T-helper 17 cell (primary cell): ENCODE results near the gene FFAR3. TPM values are rescaled to one million over a fixed set of nuclear protein-coding genes. Genes with fewer than 3 reads are reported as not detected.
"Not testable (repeated sequence)": the region's sequence is repeated elsewhere in the genome, so short reads cannot be mapped to it uniquely, and the experiment has no call there.

Experiments used
- ATAC-seq: fragments of 150-1000 bp; cut with Tn5 transposase; 2 replicates; pipeline ENCODE4 v1.10.0; 2021; ENCODE audit warnings: mild to moderate bottlenecking, moderate library complexity
- DNase-seq, 3 donors: peaks; one replicate each; pipeline versions ENCODE4 v3.0.0 to v3.0.0-alpha.2; 2020 to 2021
- H3K9me3 ChIP-seq: one replicate; pipeline ENCODE4 v1.7.0; 2013; ENCODE audit warnings: low read length, mild to moderate bottlenecking; ENCODE audit not compliant: control insufficient read depth, poor library complexity, severe bottlenecking
- H3K27ac Mint-ChIP-seq: one replicate; pipeline ENCODE4 v1.8.0; 2022; ENCODE audit warnings: mild to moderate bottlenecking, moderate library complexity, mixed read lengths
- H3K27me3 Mint-ChIP-seq: one replicate; pipeline ENCODE4 v1.8.0; 2022; ENCODE audit warnings: mixed read lengths
- H3K36me3 Mint-ChIP-seq: one replicate; pipeline ENCODE4 v1.8.0; 2022; ENCODE audit warnings: low read depth, mixed read lengths
- H3K4me1 Mint-ChIP-seq: one replicate; pipeline ENCODE4 v1.8.0; 2022; ENCODE audit warnings: mild to moderate bottlenecking, mixed read lengths
- H3K4me3 Mint-ChIP-seq: one replicate; pipeline ENCODE4 v1.8.0; 2022; ENCODE audit warnings: mild to moderate bottlenecking, moderate library complexity, mixed read lengths
- total RNA-seq, 4 donors: library from RNA in 2 of 4; stranded (reverse) in 2 of 4; gene quantifications; one replicate each; pipeline ENCODE4 v1.2.3 and lab custom pipeline; 2022 to 2026

The FFAR3 gene
- total RNA-seq, 2 donors from 2014 or later = 0.70 to 0.78 TPM

DNA sequence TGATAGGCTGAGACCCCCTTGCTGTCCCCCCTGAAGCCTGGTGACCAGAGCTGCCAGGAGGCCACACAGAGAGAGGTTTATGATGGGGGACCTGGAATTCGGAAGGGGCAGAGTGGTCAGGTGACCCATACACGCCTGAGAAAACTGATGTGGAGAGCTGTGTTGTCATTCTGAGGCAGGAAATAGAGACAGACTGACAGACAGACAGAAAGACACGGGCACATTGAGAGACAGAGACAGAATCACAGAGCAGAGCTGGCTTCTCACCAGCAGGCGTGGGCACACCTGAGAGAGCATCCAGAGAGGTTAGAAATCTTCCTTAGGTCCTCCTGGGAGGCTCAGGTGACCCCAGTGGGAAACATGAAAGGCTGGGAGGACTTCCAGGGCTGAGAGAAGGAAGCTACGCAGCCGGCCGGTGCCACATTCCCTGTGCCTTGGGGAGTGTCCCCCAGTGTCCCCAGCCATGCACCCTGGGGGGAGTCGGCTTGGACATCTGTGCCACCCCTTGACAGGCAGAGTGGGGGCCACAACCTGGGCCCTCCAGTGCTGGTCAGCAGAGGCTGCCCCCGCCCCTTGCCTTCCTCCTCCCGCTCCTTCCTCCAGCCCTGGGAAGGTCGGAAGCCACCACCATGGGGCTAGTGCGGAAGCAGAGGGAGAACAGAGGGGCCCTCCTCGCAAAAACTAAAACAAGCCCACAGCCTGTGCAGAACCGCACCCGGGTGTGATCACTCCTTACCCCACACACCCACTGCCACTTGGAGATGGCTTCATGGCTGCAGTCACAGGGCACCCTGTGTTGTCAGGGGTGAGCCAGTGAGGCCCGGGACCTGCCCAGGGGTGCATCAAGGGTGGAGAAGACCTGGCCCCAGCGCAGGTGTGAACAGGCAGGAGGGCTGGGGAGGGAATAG is 8.4 kb upstream of the FFAR3 start:
- Mint-ChIP-seq H3K27me3 (peaks cover 14% of the 10 kb centered on the region), H3K4me1 (peaks cover 31% of the 10 kb centered on the region), H3K4me3 (no peak overlapping the region), H3K36me3 (no peaks in the 10 kb centered on the region), H3K27ac (peak overlapping the region; percentile 83)
- H3K9me3 ChIP-seq = no peaks in the 10 kb centered on the region
- ATAC-seq (no peak), DNase-seq (peak in 1 of 3 donors; percentile 3)

DNA sequence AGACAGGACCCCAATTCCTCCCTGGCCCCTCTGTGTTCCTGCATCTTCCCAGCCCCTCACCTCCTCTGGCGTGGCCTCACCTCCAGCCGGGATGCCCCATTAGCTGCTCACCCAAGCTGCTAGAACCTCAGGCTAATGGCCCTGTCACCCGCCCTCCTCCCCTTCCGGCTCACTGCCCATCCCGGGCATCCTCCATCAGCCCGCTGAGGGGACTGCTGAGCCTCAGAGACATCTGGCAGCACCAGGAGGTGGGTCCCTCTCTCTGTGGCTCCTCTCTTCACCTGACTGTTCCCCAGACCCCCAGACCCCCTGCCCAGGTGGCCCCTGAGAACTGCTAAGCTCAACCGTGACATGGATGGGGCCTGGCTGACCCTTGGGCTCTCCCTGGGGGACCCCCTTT is 7.7 kb upstream of the FFAR3 start:
- peaks cover 30% of the 10 kb centered on the region for H3K4me1 Mint-ChIP-seq
- no peak for ATAC-seq
- no peaks in the 10 kb centered on the region for H3K9me3 ChIP-seq
- no peak overlapping the region for H3K27ac Mint-ChIP-seq
- no peaks in the 10 kb centered on the region for H3K36me3 Mint-ChIP-seq
- peaks cover 12% of the 10 kb centered on the region for H3K27me3 Mint-ChIP-seq
- no peak overlapping the region for H3K4me3 Mint-ChIP-seq
- DNase-seq = no peak

DNA sequence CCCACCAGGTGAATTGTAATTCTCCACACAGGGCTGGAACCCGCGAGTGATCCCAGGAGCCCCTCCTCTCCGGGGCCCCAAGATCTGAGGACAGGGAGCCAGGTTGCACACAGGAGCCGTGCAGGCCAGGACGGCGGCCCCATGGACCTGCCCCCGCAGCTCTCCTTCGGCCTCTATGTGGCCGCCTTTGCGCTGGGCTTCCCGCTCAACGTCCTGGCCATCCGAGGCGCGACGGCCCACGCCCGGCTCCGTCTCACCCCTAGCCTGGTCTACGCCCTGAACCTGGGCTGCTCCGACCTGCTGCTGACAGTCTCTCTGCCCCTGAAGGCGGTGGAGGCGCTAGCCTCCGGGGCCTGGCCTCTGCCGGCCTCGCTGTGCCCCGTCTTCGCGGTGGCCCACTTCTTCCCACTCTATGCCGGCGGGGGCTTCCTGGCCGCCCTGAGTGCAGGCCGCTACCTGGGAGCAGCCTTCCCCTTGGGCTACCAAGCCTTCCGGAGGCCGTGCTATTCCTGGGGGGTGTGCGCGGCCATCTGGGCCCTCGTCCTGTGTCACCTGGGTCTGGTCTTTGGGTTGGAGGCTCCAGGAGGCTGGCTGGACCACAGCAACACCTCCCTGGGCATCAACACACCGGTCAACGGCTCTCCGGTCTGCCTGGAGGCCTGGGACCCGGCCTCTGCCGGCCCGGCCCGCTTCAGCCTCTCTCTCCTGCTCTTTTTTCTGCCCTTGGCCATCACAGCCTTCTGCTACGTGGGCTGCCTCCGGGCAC is 6.7 kb upstream of the FFAR3 start:
- peak in 1 of 3 donors; percentile 3 for DNase-seq
- ATAC-seq = no peak
- Mint-ChIP-seq H3K4me1 (peaks cover 22% of the 10 kb centered on the region), H3K4me3 (no peak overlapping the region), H3K36me3 (peaks cover 2% of the 10 kb centered on the region), H3K27me3 (peaks cover 4% of the 10 kb centered on the region), H3K27ac (no peak overlapping the region)
- H3K9me3 ChIP-seq = no peaks in the 10 kb centered on the region

DNA sequence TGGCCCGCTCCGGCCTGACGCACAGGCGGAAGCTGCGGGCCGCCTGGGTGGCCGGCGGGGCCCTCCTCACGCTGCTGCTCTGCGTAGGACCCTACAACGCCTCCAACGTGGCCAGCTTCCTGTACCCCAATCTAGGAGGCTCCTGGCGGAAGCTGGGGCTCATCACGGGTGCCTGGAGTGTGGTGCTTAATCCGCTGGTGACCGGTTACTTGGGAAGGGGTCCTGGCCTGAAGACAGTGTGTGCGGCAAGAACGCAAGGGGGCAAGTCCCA is 6.1 kb upstream of the FFAR3 start:
- DNase-seq = no peak
- Mint-ChIP-seq H3K27me3 (peaks cover 4% of the 10 kb centered on the region), H3K36me3 (peaks cover 2% of the 10 kb centered on the region), H3K27ac (no peak overlapping the region), H3K4me3 (no peak overlapping the region), H3K4me1 (peaks cover 17% of the 10 kb centered on the region)
- H3K9me3 ChIP-seq = no peaks in the 10 kb centered on the region
- no peak for ATAC-seq

DNA sequence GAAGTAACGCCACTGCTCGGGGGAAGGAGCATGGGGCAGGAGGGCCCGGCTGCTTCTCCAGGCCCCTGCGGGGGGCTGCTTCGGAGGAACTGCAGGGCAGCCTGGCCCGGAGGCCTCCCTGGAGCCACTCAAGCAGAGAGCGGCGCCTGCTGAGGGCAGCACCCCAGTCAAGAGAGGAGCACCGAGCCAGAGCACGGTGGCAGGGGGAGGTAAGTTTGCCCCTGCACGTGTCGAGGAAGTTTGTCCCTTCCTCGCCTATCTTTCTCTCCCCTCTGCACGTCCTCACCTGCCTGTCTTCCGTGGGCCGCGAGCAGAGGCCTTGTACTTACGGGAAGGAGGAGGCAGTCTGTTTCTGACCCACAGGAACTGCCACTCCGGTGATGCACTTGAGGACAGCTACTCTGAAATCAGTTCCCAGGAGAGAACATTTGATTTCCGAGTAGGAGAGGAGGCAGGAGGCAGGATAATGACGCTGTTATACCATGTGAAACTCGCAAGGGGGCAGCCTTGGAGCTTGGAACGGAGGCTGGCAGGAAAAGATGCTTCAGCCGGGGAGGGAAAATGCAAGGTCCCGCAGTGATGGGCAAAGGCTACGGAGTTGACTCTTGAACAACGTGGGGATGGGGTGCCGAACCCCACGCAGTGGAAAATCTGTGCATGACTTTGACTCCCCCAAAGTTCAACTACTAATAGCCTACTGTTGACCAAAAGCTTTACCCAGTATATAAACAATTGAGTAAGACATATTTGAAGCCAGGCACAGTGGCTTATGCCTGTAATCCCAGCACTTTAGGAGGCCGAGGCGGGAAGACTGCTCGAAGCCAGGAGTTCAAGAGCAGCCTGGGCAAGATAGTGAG is 5.6 kb upstream of the FFAR3 start:
- no peaks in the 10 kb centered on the region for H3K9me3 ChIP-seq
- Mint-ChIP-seq H3K36me3 (peaks cover 2% of the 10 kb centered on the region), H3K27me3 (peaks cover 4% of the 10 kb centered on the region), H3K4me3 (no peak overlapping the region), H3K4me1 (peaks cover 11% of the 10 kb centered on the region), H3K27ac (no peak overlapping the region)
- DNase-seq = peak; percentile 44 to 53 (median 48)
- peak; percentile 84 for ATAC-seq

DNA sequence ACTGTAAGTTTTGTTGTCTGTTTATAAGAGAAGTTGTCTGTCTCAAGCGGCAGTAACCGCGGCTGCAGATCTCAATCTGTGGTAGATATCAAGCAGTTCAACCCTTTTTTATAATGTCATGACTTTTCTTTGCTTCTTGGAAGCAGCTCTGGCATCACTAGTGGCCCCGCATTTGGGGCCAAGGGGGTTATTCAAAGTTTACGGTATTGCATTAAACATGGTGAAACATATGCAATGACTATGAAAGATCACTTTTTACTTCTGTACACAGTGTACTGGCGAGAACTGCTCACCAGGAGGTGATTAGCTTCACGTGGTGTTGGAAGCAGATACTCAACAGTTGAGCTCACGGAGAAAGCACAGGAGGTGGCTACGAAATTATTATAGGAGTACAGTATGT is 4.6 kb upstream of the FFAR3 start:
- DNase-seq (no peak), ATAC-seq (no peak)
- peaks cover 13% of the 10 kb centered on the region for H3K4me1 Mint-ChIP-seq
- H3K36me3 Mint-ChIP-seq = peaks cover 5% of the 10 kb centered on the region
- H3K27me3 Mint-ChIP-seq = peaks cover 12% of the 10 kb centered on the region
- H3K4me3 Mint-ChIP-seq = no peak overlapping the region
- no peak overlapping the region for H3K27ac Mint-ChIP-seq
- H3K9me3 ChIP-seq = no peaks in the 10 kb centered on the region

DNA sequence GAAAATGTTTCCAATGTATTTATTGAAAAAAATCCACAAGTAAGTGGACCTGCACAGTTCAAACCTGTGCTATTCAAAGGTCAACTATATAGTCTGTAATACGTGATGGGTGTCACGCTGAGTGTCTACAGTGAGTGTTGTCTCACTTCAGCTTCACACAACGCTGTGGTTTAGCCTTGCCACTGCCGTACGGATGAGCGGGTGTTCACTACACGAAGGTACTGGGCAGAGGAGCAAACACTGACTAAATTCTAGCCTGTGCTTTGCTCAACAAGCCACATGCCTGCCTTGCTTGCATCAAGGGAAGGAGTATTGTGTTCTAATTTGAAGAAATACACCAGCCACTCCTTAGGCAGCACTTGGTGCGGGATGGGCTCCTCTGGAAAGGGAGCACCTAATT is 3.4 kb upstream of the FFAR3 start:
- DNase-seq = no peak
- Mint-ChIP-seq H3K36me3 (peaks cover 5% of the 10 kb centered on the region), H3K27me3 (peaks cover 7% of the 10 kb centered on the region), H3K27ac (no peak overlapping the region), H3K4me3 (no peak overlapping the region), H3K4me1 (peaks cover 10% of the 10 kb centered on the region)
- H3K9me3 ChIP-seq = no peaks in the 10 kb centered on the region
- no peak for ATAC-seq

DNA sequence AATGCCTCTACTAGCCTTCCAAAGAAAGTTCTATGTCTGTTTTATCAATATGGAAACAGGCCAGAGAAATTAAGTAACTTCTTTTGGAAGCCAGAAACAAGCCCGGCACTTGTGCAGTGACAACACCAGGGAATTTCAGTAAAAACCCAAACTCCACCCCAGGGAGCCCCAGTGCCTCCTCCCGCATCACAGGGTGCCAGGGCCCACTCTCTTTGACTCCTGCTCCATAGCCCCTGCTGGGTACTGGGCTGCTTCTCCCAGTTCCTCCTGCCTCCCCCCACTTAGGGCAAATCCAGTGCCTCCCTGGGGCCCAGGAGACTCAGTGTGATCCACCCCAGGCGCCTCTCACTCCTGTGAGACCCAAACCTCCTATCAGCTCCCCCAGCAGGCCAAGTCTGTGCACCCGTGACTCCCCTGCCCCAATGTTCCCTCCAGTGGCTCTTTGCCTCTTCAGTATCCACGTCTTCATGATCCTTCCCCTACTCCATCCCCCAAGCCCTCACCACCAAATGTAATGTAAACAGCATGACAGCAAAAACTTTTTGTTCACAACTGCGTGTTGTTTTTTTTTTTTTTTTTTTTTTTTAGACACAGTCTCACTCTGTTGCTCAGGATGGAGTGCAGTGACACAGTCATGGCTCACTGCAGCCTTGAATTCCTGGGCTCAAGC is 2.3 kb upstream of the FFAR3 start:
- DNase-seq (no peak), ATAC-seq (no peak)
- H3K9me3 ChIP-seq = no peaks in the 10 kb centered on the region
- H3K27ac Mint-ChIP-seq = peak overlapping the region; percentile 37
- peaks cover 8% of the 10 kb centered on the region for H3K27me3 Mint-ChIP-seq
- no peak overlapping the region for H3K4me3 Mint-ChIP-seq
- peaks cover 10% of the 10 kb centered on the region for H3K4me1 Mint-ChIP-seq
- peaks cover 5% of the 10 kb centered on the region for H3K36me3 Mint-ChIP-seq

DNA sequence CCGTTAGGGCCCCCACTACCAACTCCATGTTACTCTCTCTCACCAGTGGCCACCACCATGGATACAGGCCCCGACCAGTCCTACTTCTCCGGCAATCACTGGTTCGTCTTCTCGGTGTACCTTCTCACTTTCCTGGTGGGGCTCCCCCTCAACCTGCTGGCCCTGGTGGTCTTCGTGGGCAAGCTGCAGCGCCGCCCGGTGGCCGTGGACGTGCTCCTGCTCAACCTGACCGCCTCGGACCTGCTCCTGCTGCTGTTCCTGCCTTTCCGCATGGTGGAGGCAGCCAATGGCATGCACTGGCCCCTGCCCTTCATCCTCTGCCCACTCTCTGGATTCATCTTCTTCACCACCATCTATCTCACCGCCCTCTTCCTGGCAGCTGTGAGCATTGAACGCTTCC is 574 bp downstream of the FFAR3 start:
- not testable (repeated sequence) for H3K36me3 Mint-ChIP-seq, DNase-seq

DNA sequence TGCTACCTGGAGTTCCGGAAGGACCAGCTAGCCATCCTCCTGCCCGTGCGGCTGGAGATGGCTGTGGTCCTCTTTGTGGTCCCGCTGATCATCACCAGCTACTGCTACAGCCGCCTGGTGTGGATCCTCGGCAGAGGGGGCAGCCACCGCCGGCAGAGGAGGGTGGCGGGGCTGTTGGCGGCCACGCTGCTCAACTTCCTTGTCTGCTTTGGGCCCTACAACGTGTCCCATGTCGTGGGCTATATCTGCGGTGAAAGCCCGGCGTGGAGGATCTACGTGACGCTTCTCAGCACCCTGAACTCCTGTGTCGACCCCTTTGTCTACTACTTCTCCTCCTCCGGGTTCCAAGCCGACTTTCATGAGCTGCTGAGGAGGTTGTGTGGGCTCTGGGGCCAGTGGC is 1.1 kb downstream of the FFAR3 start:
- H3K36me3 Mint-ChIP-seq, H3K4me1 Mint-ChIP-seq, ATAC-seq, H3K27ac Mint-ChIP-seq, H3K9me3 ChIP-seq, DNase-seq, H3K4me3 Mint-ChIP-seq: not testable (repeated sequence)
- H3K27me3 Mint-ChIP-seq = peaks cover 27% of the 10 kb centered on the region

More for the DNA sequence above, 574 bp downstream of the FFAR3 start:
- ATAC-seq, H3K4me3 Mint-ChIP-seq, H3K27ac Mint-ChIP-seq, H3K4me1 Mint-ChIP-seq, H3K9me3 ChIP-seq: not testable (repeated sequence)
- peaks cover 27% of the 10 kb centered on the region for H3K27me3 Mint-ChIP-seq

DNA sequence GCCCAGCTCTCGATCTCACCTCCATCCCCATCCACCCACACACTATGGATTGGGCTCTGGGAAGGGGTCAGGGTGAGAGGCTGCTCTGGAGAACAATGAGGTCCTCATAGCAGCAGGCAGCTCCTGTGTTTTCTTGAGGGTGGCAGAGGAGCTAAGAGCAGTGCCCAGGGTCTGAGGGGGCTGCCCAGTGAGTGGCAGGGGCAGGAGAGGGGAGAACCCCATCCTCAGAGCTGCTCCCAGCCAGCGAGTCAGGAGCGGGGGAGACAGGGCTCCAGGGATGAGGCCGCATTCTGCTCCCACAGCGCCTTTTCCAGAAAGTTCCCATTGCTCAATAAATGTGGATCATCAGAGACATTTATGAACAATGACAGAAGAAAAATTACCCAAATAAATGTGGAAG is 1.8 kb downstream of the FFAR3 start:
- not testable (repeated sequence) for DNase-seq, H3K4me1 Mint-ChIP-seq, H3K9me3 ChIP-seq, H3K4me3 Mint-ChIP-seq, H3K27ac Mint-ChIP-seq, H3K36me3 Mint-ChIP-seq, ATAC-seq
- H3K27me3 Mint-ChIP-seq = peaks cover 32% of the 10 kb centered on the region

DNA sequence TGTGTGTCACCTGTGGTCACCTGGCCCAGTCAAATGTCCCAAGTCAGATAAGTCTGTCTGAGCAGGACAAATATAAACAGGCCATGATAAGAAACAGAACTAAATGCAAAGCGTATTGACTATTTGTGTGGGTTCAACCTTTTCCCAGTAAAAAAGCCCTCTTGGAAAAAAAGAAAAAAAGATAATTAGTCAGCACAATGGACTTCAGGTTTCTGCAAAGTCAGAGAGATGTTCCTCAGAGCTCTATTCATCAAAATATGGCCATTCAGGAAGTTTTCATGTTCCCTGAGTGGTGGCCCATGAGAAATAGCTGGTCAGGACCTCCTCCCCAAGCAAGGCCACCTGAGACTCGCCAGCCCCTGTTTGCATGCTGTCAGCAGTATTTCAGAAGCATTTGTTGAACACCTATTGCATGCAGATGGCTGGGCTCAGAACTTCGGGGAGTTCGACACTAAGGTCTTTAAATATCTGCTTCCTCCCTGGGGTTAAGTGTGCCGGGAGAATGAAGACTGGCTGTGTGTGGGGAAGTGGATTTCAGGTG is 2.7 kb downstream of the FFAR3 start:
- no peak for ATAC-seq
- H3K4me1 Mint-ChIP-seq = peaks cover 8% of the 10 kb centered on the region
- no peaks in the 10 kb centered on the region for H3K9me3 ChIP-seq
- peaks cover 4% of the 10 kb centered on the region for H3K36me3 Mint-ChIP-seq
- no peak overlapping the region for H3K27ac Mint-ChIP-seq
- H3K27me3 Mint-ChIP-seq = peaks cover 40% of the 10 kb centered on the region
- H3K4me3 Mint-ChIP-seq = no peak overlapping the region
- DNase-seq = no peak
